SK-N-SH (cell line): ENCODE measurements around the gene KDM6B. TPM values are rescaled to one million over a fixed set of nuclear protein-coding genes. Genes with fewer than 3 reads are reported as not detected.

Source experiments
- CTCF ChIA-PET: fragments of 300-600, 350-600 bp; formaldehyde crosslinking; extraction: SDS; loops from one replicate; lab custom pipeline; 2021; lab: Yijun Ruan, JAX
- POLR2A ChIA-PET: fragments of 350-600 bp; sonication (Branson Sonifier 250); formaldehyde crosslinking; extraction: SDS; loops from one replicate; lab custom pipeline; 2020; ENCODE audit warnings: antibody characterized with exemption, inconsistent platforms; lab: Yijun Ruan, JAX
- DNase-seq: peaks from one replicate; pipeline ENCODE4 v3.0.0; 2012
- H2AFZ ChIP-seq: fragments of 200-600 bp; sonication (generic); 2 replicates; pipeline ENCODE4 v1.8.1; 2016; ENCODE audit warnings: antibody characterized with exemption, mild to moderate bottlenecking, low read depth
- H3F3A ChIP-seq: fragments of 200-600 bp; sonication (generic); replicated peaks from 2 replicates; pipeline ENCODE3; 2016; ENCODE audit warnings: antibody characterized with exemption, mild to moderate bottlenecking; ENCODE audit not compliant: insufficient read depth
- H3K27ac ChIP-seq, 2 experiments: fragments of 200-500 bp in 1 of 2; fragments of 200-600 bp in 1 of 2; sonication (Bioruptor generic) in 1 of 2; sonication (generic), shearing (Covaris generic) in 1 of 2; 2 replicates each; pipeline versions ENCODE4 v1.5.1 to v1.6.1; 2014 to 2016; ENCODE audit warnings: low read depth in 2 of 2, inconsistent platforms in 1 of 2, low read length in 1 of 2, mild to moderate bottlenecking in 1 of 2, mixed read lengths in 1 of 2
- H3K27me3 ChIP-seq: fragments of 200-600 bp; sonication (generic), shearing (Covaris generic); 2 replicates; pipeline ENCODE4 v1.6.1; 2016; ENCODE audit warnings: mixed run types; ENCODE audit not compliant: insufficient read depth
- H3K36me3 ChIP-seq, 2 experiments: fragments of 200-500 bp in 1 of 2; fragments of 200-600 bp in 1 of 2; sonication (Bioruptor generic) in 1 of 2; sonication (generic) in 1 of 2; replicated peaks in 1 of 2; 2 replicates each; pipeline versions ENCODE3 to v1.5.1; 2014 to 2016; ENCODE audit warnings: low read length in 1 of 2, mild to moderate bottlenecking in 1 of 2; ENCODE audit not compliant: insufficient read depth in 2 of 2, control insufficient read depth in 1 of 2
- H3K4me1 ChIP-seq, 2 experiments: fragments of 200-500 bp in 1 of 2; fragments of 200-600 bp in 1 of 2; sonication (Bioruptor generic) in 1 of 2; sonication (generic), shearing (Covaris generic) in 1 of 2; 2 replicates each; pipeline versions ENCODE4 v1.5.1 to v1.6.1; 2014 to 2016; ENCODE audit warnings: low read depth in 1 of 2, low read length in 1 of 2, mixed run types in 1 of 2; ENCODE audit not compliant: insufficient read depth in 2 of 2, control insufficient read depth in 1 of 2
- H3K4me2 ChIP-seq: fragments of 200-600 bp; sonication (generic), shearing (Covaris generic); 2 replicates; pipeline ENCODE4 v1.6.1; 2017; ENCODE audit warnings: mixed run types
- H3K4me3 ChIP-seq, 2 experiments: fragments of 200-500 bp in 1 of 2; fragments of 200-600 bp in 1 of 2; sonication (Bioruptor generic) in 1 of 2; sonication (generic), shearing (Covaris generic) in 1 of 2; 2 replicates each; pipeline versions ENCODE4 v1.5.1 to v1.8.1; 2014 to 2016; ENCODE audit warnings: low read depth in 2 of 2, inconsistent platforms in 1 of 2, low read length in 1 of 2, mild to moderate bottlenecking in 1 of 2, mixed read lengths in 1 of 2, moderate library complexity in 1 of 2
- H3K79me2 ChIP-seq: fragments of 200-600 bp; sonication (generic); 2 replicates; pipeline ENCODE4 v1.8.1; 2017; ENCODE audit warnings: mild to moderate bottlenecking; ENCODE audit not compliant: insufficient read depth
- H3K9ac ChIP-seq: fragments of 200-600 bp; sonication (generic); 2 replicates; pipeline ENCODE4 v1.6.1; 2017; ENCODE audit warnings: mixed run types
- H3K9me2 ChIP-seq: fragments of 200-600 bp; sonication (generic); 2 replicates; pipeline ENCODE4 v1.6.1; 2017; ENCODE audit warnings: mixed run types
- H3K9me3 ChIP-seq: fragments of 200-600 bp; sonication (generic); 2 replicates; pipeline ENCODE4 v1.6.1; 2017; ENCODE audit warnings: mixed run types, mild to moderate bottlenecking, moderate library complexity
- H4K20me1 ChIP-seq: fragments of 200-600 bp; sonication (generic); 2 replicates; pipeline ENCODE4 v1.6.1; 2017; ENCODE audit warnings: mild to moderate bottlenecking, mixed run types; ENCODE audit not compliant: insufficient read depth
- MXI1 ChIP-seq: IDR thresholded peaks from 2 replicates; pipeline ENCODE4 v1.6.1; 2012; ENCODE audit warnings: mild to moderate bottlenecking, low read depth, low read length, improper control_type of control experiment
- REST ChIP-seq: IDR thresholded peaks from 2 replicates; pipeline ENCODE4 v1.6.1; 2012; ENCODE audit warnings: mild to moderate bottlenecking, low read depth, low read length, moderate library complexity
- SIN3A ChIP-seq: IDR thresholded peaks from 2 replicates; pipeline ENCODE4 v1.6.1; 2012; ENCODE audit warnings: low read depth, mild to moderate bottlenecking, low read length, moderate library complexity, borderline replicate concordance
- USF1 ChIP-seq: IDR thresholded peaks from 2 replicates; pipeline ENCODE4 v1.4.0; 2012; ENCODE audit warnings: low read depth, borderline replicate concordance
- WGBS: methylation state at CpG from one replicate; pipeline ENCODE4 v1.1.6; 2017; ENCODE audit warnings: low lambda C conversion rate; 5-methylcytosine and 5-hydroxymethylcytosine counted together
- polyA plus RNA-seq, 3 experiments: library from polyadenylated mRNA; depleted of rRNA; stranded (reverse); fragments of >200 nt; gene quantifications; 2 replicates each; pipeline ENCODE4 v1.2.3, GENCODE V29; 2012
- TF ChIP-seq, protein P1 (sequence below): IDR thresholded peaks from 2 replicates; pipeline ENCODE4 v1.4.0; 2012; ENCODE audit warnings: low read depth

KDM6B gene
- polyA plus RNA-seq, 1 of the 3 experiments (the other 2 are of a cell fraction): 2.6 TPM

DNA sequence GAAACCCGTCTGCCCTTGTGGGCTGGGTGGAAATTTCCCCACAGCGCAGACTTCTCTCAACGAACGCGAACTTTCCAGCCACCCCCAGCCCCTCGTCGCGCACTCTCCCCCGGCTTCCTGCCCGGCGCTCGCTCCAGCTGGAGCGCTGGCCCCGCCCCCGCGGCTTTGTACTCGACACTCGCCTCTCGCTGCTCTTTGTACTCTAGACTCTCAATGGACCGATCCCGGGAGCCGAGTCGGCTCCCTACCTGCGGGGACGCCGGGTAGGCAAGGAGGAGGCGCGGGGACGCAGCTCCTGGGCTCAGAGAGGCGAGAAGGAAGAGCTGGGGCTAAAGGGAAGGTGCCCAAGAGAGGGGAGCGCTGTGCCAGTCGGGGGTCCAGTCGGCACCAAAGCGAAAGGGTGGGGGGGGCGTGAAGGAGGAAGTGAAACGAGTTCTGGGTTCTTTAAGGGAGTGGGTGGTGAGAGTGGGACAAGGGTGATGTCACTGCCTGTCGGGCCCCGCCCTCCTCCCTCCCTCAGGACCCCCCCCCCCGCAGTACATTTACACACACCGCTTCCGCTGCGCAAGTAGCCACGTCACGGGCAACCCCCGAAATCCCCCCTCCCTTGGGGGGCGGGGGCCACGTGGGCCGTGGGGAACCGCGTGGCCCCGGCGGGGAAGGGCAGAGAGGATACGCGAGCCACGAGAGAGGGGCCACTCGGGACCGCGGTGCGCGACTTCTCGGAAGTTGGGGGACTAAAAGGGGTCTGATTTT lies 9.7 kb downstream of the KDM6B start:
- ChIA-PET CTCF (interaction anchor here (0.6 to 4.1 kb wide), 8 partner anchors 9 to 146 kb away, joined by 3 to 37 read pairs (median 5); partner anchors contain the start of genes KDM6B and NAA38), POLR2A (interaction anchor here (2.0 to 2.2 kb wide), 3 partner anchors 9 to 13 kb away, joined by 5 to 19 read pairs (median 9); partner anchors contain the start of genes CYB5D1, KDM6B and NAA38)
- peaks cover 57% of the 10 kb centered on the region for H3K79me2 ChIP-seq

More for the DNA sequence above, 9.7 kb downstream of the KDM6B start:
- Histone ChIP-seq H3K27me3 (no peaks in the 10 kb centered on the region), H3K9me3 (no peaks in the 10 kb centered on the region), H3K4me3 (peak overlapping the region; percentile 66 to 67), H3K9me2 (no peaks in the 10 kb centered on the region), H3K36me3 (peaks cover 8 to 36% of the 10 kb centered on the region in 2 experiments), H2AFZ (0 out of 2 replicates have a peak overlapping the region, but pooled peaks have one; percentile 38), H3K9ac (peak overlapping the region; percentile 99), H3K27ac (peak overlapping the region; percentile 95 to 100), H3K4me1 (peaks cover 34 to 40% of the 10 kb centered on the region in 2 experiments), H4K20me1 (peaks cover 47% of the 10 kb centered on the region), H3F3A (peaks cover 34% of the 10 kb centered on the region), H3K4me2 (peak overlapping the region; percentile 92)
- WGBS: 1% methylated on average over 40 of the region's 61 CpGs
- TF ChIP-seq REST (no peak), SIN3A (peak; percentile 13; the same call in 1 of the 2 replicates), USF1 (peak; percentile 61; the same call in 1 of the 2 replicates), MXI1 (peak; percentile 89)
- TF ChIP-seq, protein P1, sequence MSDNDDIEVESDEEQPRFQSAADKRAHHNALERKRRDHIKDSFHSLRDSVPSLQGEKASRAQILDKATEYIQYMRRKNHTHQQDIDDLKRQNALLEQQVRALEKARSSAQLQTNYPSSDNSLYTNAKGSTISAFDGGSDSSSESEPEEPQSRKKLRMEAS: peak; percentile 77
- DNase-seq: peak; percentile 84
